Activated gamma-delta T cell treated with Interleukin-2 at 50 U/mL for 16 hours (primary cell): ENCODE results near the gene MAPRE3.

Source experiments
- DNase-seq: peaks from one replicate; pipeline ENCODE4 v3.0.0-alpha.2; 2020

Gene MAPRE3

DNA sequence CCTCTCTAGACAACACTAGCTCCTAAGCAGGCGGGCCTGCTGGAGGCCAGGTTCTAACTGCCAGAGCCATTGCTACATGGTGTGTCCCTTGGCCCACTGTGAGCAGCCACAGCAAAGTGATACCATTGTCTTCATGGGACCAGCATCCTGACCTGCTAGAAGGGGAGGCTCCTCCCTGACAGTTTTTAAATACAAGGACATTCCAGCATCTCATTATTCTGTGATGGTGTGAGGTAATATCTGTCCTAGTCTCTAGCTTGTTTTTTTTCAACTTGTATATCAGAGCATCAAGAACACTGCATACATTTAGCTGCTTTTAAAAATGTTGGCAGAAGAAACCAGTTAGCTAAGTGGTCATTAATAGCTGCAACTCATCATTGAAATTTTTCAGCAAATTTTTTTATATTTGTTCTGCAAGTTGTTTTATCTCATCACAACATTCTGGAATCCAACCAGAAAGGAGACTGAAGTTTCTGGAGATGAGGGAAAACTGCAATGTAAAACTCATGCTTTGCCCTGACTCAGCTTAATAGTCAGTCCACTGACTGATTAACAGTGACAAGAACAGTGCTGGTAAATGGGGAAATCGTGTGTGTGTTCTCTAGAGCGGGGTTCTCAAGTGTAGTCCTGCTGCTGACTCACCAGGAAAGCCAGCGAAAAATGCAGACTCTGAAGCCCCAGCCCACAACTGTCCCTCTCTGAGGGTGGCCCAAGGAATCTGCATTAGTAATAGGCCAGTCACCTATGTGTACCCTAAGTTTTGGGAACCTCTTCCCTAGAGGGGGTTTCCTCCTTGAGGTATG is 17.8 kb downstream of the MAPRE3 start:
- no peak for DNase-seq

DNA sequence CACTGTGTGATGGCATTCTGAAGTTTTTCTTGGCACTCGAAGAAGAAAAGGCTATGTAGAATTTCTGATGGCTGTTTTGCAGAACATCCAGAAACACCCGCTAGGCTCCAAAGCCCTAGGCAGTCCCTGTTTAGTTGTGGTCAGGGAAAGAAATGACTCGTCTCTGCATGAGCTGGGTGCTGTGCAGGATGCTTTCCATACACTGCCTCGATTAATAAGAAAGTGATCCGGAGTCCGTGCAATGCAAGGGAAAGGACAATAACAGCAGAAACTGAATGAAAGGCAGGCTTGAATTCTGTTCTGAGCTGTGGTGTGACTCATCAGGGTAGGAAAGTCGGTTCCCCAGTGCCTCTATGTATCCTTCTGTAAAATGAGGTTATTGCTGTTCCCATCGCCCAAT is 18.7 kb downstream of the MAPRE3 start:
- DNase-seq = no peak

DNA sequence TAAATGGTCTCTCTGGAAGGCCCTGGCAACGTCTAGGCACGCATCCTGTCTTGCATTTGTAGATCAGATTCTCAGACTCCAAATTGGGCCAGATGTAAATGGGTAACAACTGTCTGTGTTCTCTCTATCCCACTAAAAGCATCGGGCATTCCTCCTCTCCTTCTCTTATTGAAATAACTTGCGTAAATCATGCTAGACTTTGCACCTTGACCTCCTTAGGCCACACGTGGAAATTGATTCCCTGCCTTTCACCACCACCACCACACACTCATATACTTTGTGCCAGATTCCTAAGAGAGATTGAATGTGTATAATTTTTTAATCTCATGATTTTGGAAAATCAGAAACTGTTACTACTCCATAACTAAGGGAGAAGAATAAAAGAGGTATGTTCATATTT is 21.3 kb downstream of the MAPRE3 start:
- no peak for DNase-seq

- no peak for DNase-seq
Observed at GRCh38 chr2:26993768-26994167, 23.3 kb downstream of the MAPRE3 start.

GRCh38 chr2:26994983-26995382 is 24.5 kb downstream of the MAPRE3 start:
- no peak for DNase-seq

DNA sequence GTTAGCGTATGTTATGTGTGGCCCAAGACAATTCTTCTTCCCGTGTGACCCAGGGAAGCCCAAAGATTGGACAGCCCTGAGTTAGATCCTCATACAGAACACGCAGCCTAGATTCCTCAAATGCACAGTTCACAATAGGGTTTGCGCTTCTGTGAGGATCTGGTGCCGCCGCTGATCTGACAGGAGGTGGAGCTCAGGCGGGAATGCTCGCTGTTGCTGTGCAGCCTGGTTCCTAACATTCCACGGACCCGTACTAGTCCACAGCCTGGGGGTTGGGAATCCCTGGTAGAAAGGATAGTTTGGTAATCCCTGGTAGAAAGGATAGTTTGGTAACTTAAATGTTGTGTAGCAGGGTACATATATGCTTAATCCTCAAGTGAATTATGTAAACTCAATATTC is 27.0 kb downstream of the MAPRE3 start:
- no peak for DNase-seq

DNA sequence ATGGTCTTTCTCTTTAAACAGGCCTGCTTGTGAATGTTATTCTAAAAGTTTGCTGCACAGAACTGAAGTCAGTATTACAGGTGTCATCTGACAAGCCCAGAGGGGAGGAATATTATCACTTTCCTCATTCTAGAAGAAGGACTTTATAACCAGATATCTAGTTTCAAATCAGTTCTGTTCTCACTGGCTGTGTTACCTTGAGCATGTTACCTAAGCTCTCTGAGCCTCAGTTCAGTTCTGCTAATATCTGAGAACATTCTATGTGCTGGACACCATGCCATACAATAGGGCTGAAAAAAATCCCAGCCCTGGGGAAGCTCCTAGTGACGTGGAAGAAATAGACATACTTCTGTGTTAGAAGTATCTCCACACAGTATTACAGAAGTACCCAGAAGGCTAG is 27.9 kb downstream of the MAPRE3 start:
- DNase-seq = no peak

GRCh38 chr2:27000228-27000627 is 29.8 kb downstream of the MAPRE3 start:
- DNase-seq = no peak

GRCh38 chr2:27000995-27001394 is 30.6 kb downstream of the MAPRE3 start:
- DNase-seq = no peak

DNA sequence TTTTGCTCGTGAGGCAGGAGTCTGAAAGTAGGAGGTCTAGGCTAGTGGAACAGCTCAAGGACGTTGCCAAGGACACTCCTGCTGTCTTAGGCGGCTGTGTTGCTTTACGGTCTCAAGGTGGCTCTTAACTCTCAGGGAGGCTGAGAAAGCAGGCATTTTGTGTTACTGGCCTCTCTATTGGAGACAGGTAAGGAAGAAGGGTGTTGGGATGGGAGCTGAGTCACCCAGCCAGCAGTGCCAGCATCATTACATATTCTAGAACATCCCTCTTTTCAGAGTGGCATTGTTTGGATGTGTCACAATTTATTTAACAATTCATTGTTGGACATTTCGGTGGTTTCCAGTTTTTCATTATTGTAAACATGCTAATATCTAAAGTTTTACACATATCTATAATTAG is 31.5 kb downstream of the MAPRE3 start:
- no peak for DNase-seq

- no peak for DNase-seq
Observed at GRCh38 chr2:27003007-27003406, 32.6 kb downstream of the MAPRE3 start.

DNA sequence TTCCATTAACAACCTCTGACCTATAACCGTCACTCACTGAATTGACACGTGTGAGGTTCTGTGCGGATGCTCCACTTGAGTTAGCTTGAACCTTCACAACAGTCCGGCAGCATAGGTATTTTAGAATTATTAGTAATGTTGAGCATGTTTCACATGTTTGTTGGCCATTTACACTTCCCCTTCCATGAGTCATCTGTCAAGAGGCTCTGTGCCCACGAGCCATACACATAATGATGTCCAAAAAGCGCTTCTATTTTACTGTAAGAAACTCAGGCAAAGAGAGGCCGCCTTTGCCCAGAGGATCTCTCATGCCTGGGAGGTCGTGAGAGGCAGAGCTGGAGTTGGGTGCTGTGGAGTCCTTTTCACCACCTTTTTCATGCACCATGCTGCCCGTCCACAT is 33.4 kb downstream of the MAPRE3 start:
- DNase-seq = no peak

DNA sequence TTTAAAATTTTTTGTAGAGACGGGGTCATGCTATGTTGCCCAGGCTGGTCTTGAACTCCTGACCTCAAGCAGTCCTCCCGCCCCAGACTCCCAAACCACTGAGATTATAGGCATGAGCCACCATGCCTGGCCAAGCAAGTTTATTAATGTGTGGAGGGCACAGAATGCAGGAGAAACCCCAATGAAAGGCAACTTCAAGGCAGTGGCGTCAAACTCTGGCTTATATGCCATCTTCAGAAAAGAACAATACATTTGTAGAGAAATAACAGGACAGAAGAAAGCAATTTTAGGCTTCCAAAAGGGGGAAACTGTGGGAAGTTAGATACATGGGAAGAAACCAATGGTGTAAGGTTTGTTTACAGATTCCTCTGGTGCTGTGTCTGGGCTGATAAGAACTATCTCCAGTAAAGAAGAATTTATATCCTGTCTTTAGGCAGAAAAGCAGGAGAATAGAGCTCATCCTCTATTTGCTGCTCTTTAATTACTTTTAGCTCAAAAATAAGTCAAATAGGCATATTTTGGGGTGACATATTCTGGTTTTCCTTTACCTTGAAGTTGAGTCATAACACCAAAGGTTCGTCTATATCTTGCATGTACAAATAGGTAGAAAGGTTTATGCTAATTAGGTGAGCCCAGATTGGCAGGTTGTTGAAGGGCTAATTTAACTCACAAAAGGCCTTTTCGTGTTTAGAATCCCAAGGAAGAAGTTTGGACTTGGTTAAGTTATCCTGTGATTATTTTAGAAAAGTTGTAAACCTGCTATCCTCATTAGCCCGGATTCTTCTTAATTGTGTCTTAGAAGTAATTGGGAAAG is 36.4 kb downstream of the MAPRE3 start:
- DNase-seq = no peak

DNA sequence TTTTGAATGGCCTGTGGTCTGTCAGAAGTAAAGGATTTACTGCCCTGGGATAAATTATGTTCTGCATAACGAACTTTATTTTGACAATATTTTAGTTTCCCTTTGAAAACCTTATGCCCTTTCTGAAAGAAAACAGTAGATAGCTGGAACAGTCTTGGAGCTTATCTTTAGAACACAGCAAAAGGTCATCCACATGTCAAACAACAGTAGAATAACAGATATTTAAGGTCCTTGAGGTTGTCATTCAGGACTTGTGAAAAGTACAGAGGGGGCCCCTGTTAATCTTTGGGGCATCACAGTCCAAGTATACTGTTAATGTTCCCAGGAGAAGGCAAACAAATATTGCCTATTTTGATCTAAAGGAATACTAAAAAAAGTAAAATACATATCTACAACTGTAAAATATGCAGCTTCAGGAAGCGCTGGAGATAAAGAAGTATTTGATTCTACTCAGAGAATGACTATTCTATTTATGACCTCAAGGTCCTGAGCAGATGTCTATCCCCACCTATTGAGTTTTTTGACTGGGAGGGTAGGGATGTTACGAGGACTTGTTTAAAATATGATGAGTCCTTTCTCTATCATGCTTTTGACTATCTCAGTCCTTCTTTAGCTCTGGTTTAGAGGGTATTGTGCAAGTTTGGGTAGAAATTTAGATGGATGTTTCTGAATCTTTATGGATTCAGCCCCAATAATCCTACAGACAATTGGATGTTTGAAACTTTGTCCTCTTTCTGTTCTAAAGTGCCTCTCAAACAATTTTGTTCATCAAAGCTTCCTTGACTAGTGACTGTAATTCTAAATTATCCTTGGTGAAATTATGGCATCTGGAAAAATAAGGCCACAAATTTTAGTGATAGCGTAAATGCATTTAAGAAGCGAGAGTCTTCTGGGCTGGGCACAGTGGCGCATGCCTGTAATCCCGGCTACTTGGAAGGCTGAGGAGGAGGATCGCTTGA is 37.3 kb downstream of the MAPRE3 start:
- no peak for DNase-seq

DNA sequence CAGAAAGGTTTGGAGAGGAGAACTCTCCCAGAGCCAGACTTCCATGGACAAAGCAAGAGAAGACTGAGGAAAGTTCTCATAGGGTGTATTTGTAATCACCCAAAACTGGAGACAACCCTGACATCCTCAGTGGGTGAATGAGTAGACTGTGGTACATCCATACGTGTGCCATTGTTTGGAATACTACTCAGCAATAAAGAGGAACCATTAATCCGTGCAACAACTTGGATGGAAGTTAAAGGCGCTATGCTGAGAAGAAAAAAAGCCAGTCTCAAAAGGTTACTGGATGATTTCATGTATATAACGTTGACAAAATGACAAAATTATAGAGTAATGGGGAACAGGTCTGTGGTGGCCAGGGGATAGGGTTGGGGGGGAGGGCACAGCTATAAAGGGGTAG is 38.2 kb downstream of the MAPRE3 start:
- no peak for DNase-seq

- no peak for DNase-seq
Observed at GRCh38 chr2:27009083-27009482, 38.6 kb downstream of the MAPRE3 start.

DNA sequence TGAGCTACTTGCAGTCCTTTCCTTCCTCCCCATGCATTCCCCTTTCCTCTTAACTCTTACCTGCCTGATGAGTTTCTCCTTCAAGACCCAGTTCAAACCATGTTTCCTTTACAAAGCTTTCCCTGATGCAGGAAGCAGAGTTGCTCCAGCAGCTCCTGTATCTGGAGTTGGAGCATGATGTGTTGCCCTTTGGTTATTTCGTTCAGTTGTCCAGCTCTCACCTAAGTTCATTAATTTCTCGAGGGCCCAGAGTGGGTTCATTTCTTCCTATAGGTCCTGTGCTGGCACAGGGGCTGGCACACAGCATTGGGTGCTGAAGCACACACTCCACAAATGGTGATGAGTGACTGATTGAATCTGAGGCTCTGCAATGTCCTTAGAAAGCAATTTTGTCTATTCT is 39.3 kb downstream of the MAPRE3 start:
- DNase-seq = no peak

- no peak for DNase-seq
Observed at GRCh38 chr2:27010139-27010538, 39.7 kb downstream of the MAPRE3 start.

DNA sequence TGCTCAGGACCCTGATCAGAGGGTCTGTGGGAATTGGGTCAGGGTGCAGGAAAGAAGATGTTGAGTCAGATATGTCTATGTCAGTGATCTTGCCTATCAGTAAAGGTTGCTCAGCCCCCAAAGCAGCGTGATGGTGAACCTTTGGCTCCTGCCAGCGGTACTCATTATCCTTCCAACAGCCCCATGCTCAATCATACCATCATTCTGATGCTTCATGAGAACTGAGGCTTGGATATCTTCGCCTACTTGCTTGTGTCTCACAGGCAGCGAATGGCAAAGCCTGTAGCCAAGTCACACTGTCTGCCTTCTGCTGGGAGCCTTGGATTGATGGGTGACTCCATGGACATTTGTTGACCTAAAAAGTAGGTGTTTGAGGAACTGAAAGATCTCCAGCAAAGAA is 43.3 kb downstream of the MAPRE3 start:
- no peak for DNase-seq

DNA sequence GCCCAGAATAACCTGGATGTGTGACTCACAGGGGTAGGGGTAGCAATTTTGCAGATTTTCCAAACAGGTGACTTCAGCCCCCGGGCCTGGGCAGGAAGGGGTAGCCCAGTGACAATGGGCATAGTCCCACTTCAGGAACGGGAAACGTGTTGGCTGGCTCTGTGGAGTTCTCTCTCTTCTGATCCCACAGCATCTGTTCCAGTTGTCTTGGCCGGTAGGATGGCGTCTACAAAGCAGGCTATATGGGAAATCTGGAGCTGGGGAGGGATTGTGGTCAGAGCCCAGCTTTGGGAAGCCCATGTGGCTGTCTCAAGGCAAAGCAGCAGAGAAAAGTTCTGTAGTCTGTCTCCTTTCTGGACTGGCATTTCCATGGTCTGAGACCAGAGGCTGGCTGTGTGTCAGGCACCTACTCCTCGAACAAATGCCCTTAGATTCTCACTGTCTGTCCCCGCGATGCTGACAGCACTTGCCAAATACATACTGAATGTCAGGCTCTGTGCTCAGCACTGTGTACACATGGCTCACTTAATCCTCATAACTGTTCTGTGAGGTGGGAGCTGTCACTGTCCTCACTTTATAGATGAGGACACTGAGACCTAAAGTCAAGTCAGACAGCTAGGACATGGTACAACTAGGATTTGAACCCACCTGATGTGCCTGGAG is 44.5 kb downstream of the MAPRE3 start:
- DNase-seq = no peak

DNA sequence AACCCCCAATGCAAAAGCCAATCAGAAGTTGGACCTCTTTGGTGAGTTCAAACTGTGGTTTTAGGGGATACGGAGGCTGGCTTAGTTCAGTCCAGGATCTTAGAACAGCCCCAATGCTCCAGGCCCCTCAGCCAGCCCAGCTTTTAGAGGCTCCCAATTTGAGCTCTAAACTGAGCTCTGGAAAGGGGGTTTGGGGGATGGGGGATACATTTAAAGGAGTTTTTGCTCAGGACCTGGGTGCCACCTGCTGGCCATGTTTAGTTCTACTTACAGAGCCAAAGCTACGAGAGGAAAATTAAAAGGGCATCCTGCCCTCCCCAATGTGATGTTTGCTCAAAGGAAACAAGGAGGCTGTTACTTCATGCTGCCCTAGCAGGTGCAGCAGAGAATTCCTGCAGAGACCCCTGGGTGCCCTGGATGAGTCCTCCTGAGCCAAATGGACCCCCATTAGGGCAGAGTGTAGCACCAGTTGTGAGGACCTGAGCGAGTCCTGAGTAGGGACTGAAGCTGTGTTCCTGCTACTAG is 46.4 kb downstream of the MAPRE3 start:
- DNase-seq = peak; percentile 34

GRCh38 chr2:27018142-27018541 is 47.7 kb downstream of the MAPRE3 start:
- DNase-seq = no peak
